NCI-H2081 (cell line): ENCODE data around the gene PASK.

Experiments
- DNase-seq, 2 experiments: peaks; one replicate each; lab custom pipeline; 2025; lab: John Stamatoyannopoulos, UW

PASK gene

GRCh38 chr2:241179899-241180298, 30.6 kb upstream of the PASK start:
- DNase-seq: no peak

- DNase-seq: no peak
These were observed 29.7 kb upstream of the PASK start for GRCh38 chr2:241178961-241179360.

- DNase-seq: no peak
These were observed 28.5 kb upstream of the PASK start for GRCh38 chr2:241177526-241178334.

GRCh38 chr2:241173557-241173956, 24.3 kb upstream of the PASK start:
- DNase-seq: no peak

GRCh38 chr2:241168366-241168765, 19.1 kb upstream of the PASK start:
- DNase-seq: no peak

- DNase-seq: no peak
These were observed 14.4 kb upstream of the PASK start for GRCh38 chr2:241163601-241164118.

GRCh38 chr2:241161646-241162281, 12.5 kb upstream of the PASK start:
- no peak for DNase-seq

GRCh38 chr2:241160318-241160717, 11.0 kb upstream of the PASK start:
- DNase-seq: no peak

GRCh38 chr2:241159116-241159515, 9.8 kb upstream of the PASK start:
- DNase-seq: no peak

- DNase-seq: no peak
These were observed 9.3 kb upstream of the PASK start for GRCh38 chr2:241158546-241158900.

GRCh38 chr2:241157841-241158545, 8.7 kb upstream of the PASK start:
- DNase-seq: no peak

GRCh38 chr2:241156971-241157441, 7.7 kb upstream of the PASK start:
- DNase-seq: peak; percentile 66 to 89

- DNase-seq: no peak
These were observed 6.7 kb upstream of the PASK start for GRCh38 chr2:241155936-241156335.

- DNase-seq: no peak
These were observed 5.6 kb upstream of the PASK start for GRCh38 chr2:241154915-241155314.

GRCh38 chr2:241153616-241154015, 4.3 kb upstream of the PASK start:
- no peak for DNase-seq

- DNase-seq: no peak
These were observed 2.8 kb upstream of the PASK start for GRCh38 chr2:241151934-241152660.

GRCh38 chr2:241150660-241151530, 1.6 kb upstream of the PASK start:
- no peak for DNase-seq

GRCh38 chr2:241149925-241150659, 820 bp upstream of the PASK start, which contains the start of gene PPP1R7:
TSS of gene PPP1R7 (plus strand) at chr2:241150467. CDS start at chr2:241150496, 29 bp downstream.
- DNase-seq: peak; percentile 91 to 96

GRCh38 chr2:241149675-241149924, 328 bp upstream of the PASK start:
- no peak for DNase-seq

GRCh38 chr2:241148239-241148638, 1.0 kb downstream of the PASK start:
- no peak for DNase-seq
